D721Med (cell line): Measurements from ENCODE around the gene DEDD2.

Experiments
- DNase-seq: peaks from one replicate; pipeline ENCODE4 v3.0.0; 2011; ENCODE audit warnings: low spot score; ENCODE audit not compliant: insufficient read length
- FAIRE-seq: peaks from 2 replicates; lab custom pipeline; 2011; peaks lifted over from hg19 to GRCh38; lab: Jason Lieb, UNC
- TF ChIP-seq, protein P1 (sequence below): IDR thresholded peaks from 2 replicates; pipeline ENCODE4 v1.5.1; 2012; ENCODE audit warnings: mild to moderate bottlenecking, control low read depth; ENCODE audit not compliant: insufficient read depth; ENCODE audit errors: missing control alignments

Gene DEDD2

DNA sequence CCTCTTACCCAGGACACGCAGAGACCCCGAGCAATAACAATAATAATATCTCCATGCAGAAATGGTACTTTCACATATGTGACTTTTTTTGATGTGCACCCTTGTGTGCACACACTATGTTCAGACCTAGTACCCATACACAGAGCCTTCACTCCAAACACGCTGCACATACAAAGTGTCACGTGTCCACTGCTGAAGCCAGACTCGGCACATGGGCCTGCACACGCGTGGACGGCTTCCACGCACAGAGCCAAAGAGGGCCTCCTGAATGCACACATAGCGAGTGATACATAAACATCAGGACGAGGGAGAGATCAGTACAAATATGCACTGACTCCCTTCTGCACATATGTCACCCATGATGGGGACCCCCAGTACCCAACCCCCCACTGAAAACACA is 43.3 kb downstream of the DEDD2 start:
- TF ChIP-seq, protein P1, sequence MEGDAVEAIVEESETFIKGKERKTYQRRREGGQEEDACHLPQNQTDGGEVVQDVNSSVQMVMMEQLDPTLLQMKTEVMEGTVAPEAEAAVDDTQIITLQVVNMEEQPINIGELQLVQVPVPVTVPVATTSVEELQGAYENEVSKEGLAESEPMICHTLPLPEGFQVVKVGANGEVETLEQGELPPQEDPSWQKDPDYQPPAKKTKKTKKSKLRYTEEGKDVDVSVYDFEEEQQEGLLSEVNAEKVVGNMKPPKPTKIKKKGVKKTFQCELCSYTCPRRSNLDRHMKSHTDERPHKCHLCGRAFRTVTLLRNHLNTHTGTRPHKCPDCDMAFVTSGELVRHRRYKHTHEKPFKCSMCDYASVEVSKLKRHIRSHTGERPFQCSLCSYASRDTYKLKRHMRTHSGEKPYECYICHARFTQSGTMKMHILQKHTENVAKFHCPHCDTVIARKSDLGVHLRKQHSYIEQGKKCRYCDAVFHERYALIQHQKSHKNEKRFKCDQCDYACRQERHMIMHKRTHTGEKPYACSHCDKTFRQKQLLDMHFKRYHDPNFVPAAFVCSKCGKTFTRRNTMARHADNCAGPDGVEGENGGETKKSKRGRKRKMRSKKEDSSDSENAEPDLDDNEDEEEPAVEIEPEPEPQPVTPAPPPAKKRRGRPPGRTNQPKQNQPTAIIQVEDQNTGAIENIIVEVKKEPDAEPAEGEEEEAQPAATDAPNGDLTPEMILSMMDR, result no peak
- DNase-seq (no peak), FAIRE-seq (no peak)

DNA sequence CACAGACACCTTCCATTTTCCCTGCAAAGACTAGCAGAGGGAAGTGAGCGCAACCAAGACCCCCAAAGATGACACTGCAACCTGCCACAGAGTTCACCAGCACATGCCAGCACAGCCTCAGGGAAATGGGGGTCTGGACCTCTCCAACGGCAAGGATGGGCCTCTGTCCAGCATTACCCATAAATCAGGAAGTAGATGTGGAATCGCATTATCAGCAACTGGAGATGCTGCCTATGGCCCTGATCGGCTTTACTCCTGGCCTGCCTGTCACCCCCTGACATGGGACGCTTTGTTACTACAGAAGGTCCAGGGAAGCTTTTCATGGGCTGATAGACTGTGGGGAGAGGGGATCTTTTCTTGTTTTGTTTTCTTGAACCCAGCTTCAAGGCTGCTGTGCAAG is 43.8 kb downstream of the DEDD2 start:
- FAIRE-seq (no peak), DNase-seq (no peak)
- TF ChIP-seq, protein P1, result no peak

DNA sequence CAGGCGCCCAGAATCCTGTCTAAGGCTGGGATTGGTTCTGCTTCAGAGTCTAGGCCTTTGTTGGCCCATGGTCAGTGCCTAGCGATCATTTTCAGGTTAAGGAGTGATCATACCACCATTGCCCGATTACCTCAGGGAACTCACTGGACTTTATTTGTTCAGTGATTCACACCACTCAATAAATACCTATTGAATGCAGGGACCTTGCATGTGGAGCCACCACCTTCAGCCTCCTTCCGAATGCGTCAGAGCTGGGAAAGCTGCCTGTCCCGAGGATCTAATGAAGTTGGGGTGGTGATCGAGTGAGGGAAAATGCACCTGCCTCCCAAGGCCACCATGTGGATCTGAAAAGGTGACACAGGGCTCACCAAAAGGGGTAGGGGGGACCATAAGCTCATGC is 45.2 kb downstream of the DEDD2 start:
- no peak for FAIRE-seq
- no peak for DNase-seq
- TF ChIP-seq, protein P1, result no peak

DNA sequence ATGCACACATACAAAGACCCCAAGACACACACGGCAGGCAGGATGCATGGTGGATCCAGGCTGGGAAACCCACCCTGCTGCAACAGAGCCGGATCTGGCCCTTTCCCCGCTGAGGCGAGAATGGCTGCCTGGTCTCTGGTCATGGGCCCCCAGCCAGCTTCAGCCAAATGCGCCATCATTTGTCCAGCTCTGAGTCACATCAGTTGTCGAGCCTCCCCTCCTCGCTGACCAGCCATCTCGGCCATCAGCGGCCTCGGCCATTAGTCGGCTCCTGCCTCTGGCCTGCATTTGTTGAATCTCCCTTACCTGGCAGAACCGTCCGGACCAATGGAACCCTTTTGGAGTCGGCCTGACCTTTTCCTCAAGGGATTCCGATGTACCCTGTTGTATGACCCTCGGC is 46.8 kb downstream of the DEDD2 start:
- FAIRE-seq (no peak), DNase-seq (no peak)
- TF ChIP-seq, protein P1, result no peak

DNA sequence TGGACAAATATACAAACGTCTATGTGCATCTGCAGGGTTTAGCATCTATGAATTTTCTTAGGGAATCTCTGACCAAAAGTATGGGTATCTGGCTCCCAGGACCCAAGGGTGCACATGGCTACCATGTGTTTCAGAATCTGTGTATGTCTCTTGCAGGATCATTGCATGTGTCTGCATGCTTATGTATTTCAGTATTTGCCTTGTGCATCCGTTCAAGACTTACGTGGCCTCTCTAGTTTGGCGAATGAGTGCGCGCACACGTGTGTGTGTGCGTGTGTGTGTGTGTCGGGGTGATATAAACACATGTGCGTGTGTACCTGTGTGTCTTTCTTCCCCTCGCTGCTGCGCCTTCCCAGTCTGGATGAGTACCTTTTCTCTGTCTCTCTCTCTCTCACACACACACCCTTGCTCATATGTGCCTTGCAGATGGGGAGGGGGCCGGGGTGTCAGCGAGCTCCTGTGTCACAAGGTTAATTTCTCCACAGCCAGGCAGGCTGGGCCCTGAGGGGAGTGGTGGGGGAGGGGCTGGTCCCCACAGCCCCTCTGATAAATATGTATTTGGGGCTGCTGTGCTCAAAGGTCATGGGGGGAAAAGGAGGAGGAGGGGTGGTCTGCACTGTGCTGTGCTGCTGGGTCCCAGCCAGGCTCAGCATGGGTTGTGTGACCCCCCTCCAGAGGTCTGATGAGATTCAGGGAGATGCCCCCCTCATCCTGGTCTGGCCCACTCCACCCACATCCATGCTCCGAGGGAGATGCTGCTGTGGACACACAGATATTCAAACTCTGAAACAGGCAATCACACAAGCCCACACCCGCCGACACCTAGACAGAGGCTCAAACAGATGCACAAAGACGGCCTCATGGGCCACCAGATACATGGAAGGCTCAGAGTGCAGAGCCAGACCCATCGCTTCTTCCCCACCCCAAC is 47.7 kb downstream of the DEDD2 start:
- DNase-seq, result no peak
- TF ChIP-seq, protein P1, result no peak
- no peak for FAIRE-seq

DNA sequence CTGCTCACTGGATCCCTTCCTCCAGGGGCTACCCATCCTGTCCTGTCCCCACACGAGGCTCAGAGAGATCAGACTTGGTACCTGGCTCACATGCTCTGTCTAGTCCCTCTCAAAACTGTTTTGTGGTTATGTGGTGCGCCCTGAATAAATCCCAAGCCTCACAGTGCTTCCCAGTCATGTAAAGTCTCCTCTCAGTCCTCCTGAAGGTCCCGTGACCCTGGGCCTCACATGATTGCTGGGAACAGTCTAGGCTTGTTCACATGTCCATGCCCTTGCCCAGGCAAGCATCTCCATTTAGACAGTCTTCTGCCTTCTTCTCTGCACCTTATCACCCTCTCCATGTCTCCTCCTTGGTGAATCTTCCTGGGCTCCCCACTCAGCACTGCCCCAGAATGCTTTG is 49.3 kb downstream of the DEDD2 start:
- TF ChIP-seq, protein P1, result no peak
- no peak for FAIRE-seq
- no peak for DNase-seq

DNA sequence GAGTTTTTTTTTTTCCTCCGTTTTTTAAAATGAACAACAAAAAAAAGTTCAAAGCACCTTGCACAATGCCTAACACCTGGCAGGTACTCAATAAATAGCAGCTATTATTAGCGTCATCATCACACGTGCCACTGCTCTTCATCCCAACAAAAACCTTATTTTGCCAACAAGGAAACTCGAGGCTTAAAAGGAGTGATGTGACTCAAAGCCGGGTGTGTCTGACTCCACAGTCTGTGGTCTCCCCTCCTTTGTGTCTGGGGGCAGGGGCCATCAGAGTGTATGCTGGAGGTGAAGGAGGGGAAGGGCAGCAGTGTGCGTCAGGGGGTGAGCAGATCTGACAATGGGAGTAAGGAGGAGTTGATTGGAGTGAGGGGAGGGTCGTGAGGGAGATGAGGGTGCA is 51.2 kb downstream of the DEDD2 start:
- FAIRE-seq, result no peak
- TF ChIP-seq, protein P1, result no peak
- DNase-seq, result no peak
